ENCODE results near the gene C1orf198.

Gene C1orf198

GRCh38 chr1:230822092-230822581, 46.2 kb downstream of the C1orf198 start:
- TF ChIP-seq SIN3A (IDR thresholded peaks at IDR 0.05; ENCODE audit: borderline replicate concordance, insufficient read depth, low read length): no peak
- no peak for TF ChIP-seq REST (IDR thresholded peaks at IDR 0.05; ENCODE audit: insufficient read depth in 1 of 2, low read depth in 2 of 2, low read length in 2 of 2)
- no peak for TF ChIP-seq TAF1 (IDR thresholded peaks at IDR 0.05; ENCODE audit: borderline replicate concordance, insufficient read depth, low read length)
- no peak for TF ChIP-seq POLR2AphosphoS5 (IDR thresholded peaks at IDR 0.05; ENCODE audit: low read depth, low read length)
- TF ChIP-seq FOXP2 (optimal IDR thresholded peaks at IDR 0.05; ENCODE audit: borderline replicate concordance, extremely low read depth, extremely low read length, insufficient read depth): no peak

- TF ChIP-seq POLR2AphosphoS5 (IDR thresholded peaks at IDR 0.05; ENCODE audit: low read depth, low read length): no peak
- no peak for TF ChIP-seq FOXP2 (optimal IDR thresholded peaks at IDR 0.05; ENCODE audit: borderline replicate concordance, extremely low read depth, extremely low read length, insufficient read depth)
- TF ChIP-seq REST (IDR thresholded peaks at IDR 0.05; ENCODE audit: insufficient read depth in 1 of 2, low read depth in 2 of 2, low read length in 2 of 2): no peak
- no peak for TF ChIP-seq TAF1 (IDR thresholded peaks at IDR 0.05; ENCODE audit: borderline replicate concordance, insufficient read depth, low read length)
- no peak for TF ChIP-seq SIN3A (IDR thresholded peaks at IDR 0.05; ENCODE audit: borderline replicate concordance, insufficient read depth, low read length)
Observed at GRCh38 chr1:230821346-230821745, 47.0 kb downstream of the C1orf198 start.

GRCh38 chr1:230820568-230820967, 47.8 kb downstream of the C1orf198 start:
- TF ChIP-seq TAF1 (IDR thresholded peaks at IDR 0.05; ENCODE audit: borderline replicate concordance, insufficient read depth, low read length) (no peak), SIN3A (IDR thresholded peaks at IDR 0.05; ENCODE audit: borderline replicate concordance, insufficient read depth, low read length) (no peak), FOXP2 (optimal IDR thresholded peaks at IDR 0.05; ENCODE audit: borderline replicate concordance, extremely low read depth, extremely low read length, insufficient read depth) (no peak), POLR2AphosphoS5 (IDR thresholded peaks at IDR 0.05; ENCODE audit: low read depth, low read length) (no peak), REST (IDR thresholded peaks at IDR 0.05; ENCODE audit: insufficient read depth in 1 of 2, low read depth in 2 of 2, low read length in 2 of 2) (no peak)

- TF ChIP-seq FOXP2 (optimal IDR thresholded peaks at IDR 0.05; ENCODE audit: borderline replicate concordance, extremely low read depth, extremely low read length, insufficient read depth) (no peak), POLR2AphosphoS5 (IDR thresholded peaks at IDR 0.05; ENCODE audit: low read depth, low read length) (no peak), REST (IDR thresholded peaks at IDR 0.05; ENCODE audit: insufficient read depth in 1 of 2, low read depth in 2 of 2, low read length in 2 of 2) (no peak), SIN3A (IDR thresholded peaks at IDR 0.05; ENCODE audit: borderline replicate concordance, insufficient read depth, low read length) (no peak), TAF1 (IDR thresholded peaks at IDR 0.05; ENCODE audit: borderline replicate concordance, insufficient read depth, low read length) (no peak)
Observed at GRCh38 chr1:230819976-230820375, 48.3 kb downstream of the C1orf198 start.

- TF ChIP-seq FOXP2 (optimal IDR thresholded peaks at IDR 0.05; ENCODE audit: borderline replicate concordance, extremely low read depth, extremely low read length, insufficient read depth) (no peak), POLR2AphosphoS5 (IDR thresholded peaks at IDR 0.05; ENCODE audit: low read depth, low read length) (no peak), TAF1 (IDR thresholded peaks at IDR 0.05; ENCODE audit: borderline replicate concordance, insufficient read depth, low read length) (no peak), REST (IDR thresholded peaks at IDR 0.05; ENCODE audit: insufficient read depth in 1 of 2, low read depth in 2 of 2, low read length in 2 of 2) (no peak), SIN3A (IDR thresholded peaks at IDR 0.05; ENCODE audit: borderline replicate concordance, insufficient read depth, low read length) (no peak)
Observed at GRCh38 chr1:230818901-230819300, 49.4 kb downstream of the C1orf198 start.
